HEK293 (cell line): ENCODE data around the gene NATD1.

Source experiments
- CTCF ChIA-PET: fragments of 350-600 bp; formaldehyde crosslinking; extraction: SDS; loops from one replicate; lab custom pipeline; 2021; ENCODE audit warnings: antibody characterized with exemption; lab: Yijun Ruan, JAX
- POLR2A ChIA-PET: fragments of 300-600 bp; formaldehyde crosslinking; extraction: SDS; loops from one replicate; lab custom pipeline; 2020; ENCODE audit warnings: antibody characterized with exemption, inconsistent platforms; lab: Yijun Ruan, JAX
- H3K27ac ChIP-seq: fragments of 200-500 bp; sonication (Bioruptor generic); 2 replicates; pipeline ENCODE4 v1.5.1; 2014; ENCODE audit warnings: low read depth, low read length, control low read depth, inconsistent platforms; ENCODE audit errors: extremely low read depth
- H3K36me3 ChIP-seq, 2 experiments: fragments of 200-500 bp in 1 of 2; sonication (Bioruptor generic) in 1 of 2; 1 replicate in 1 of 2; 2 replicates in 1 of 2; pipeline ENCODE4 v1.5.1; 2014 to 2017; ENCODE audit warnings: inconsistent platforms in 2 of 2, low read length in 2 of 2; ENCODE audit not compliant: control insufficient read depth in 2 of 2, insufficient read depth in 1 of 2
- H3K4me1 ChIP-seq: fragments of 200-500 bp; sonication (Bioruptor generic); 2 replicates; pipeline ENCODE4 v1.5.1; 2014; ENCODE audit warnings: mild to moderate bottlenecking, low read length, inconsistent platforms; ENCODE audit not compliant: control insufficient read depth, insufficient read depth
- H3K4me3 ChIP-seq: 2 replicates; pipeline ENCODE4 v1.5.1; 2011; ENCODE audit warnings: low read depth, mild to moderate bottlenecking, control low read depth, low read length, moderate library complexity
- H3K9me3 ChIP-seq: fragments of 200-500 bp; sonication (Bioruptor generic); 2 replicates; pipeline ENCODE4 v1.5.1; 2014; ENCODE audit warnings: low read depth, low read length, inconsistent platforms; ENCODE audit not compliant: control insufficient read depth, insufficient read depth
- BCL11A ChIP-seq: fragments of 450-650 bp; formaldehyde crosslinking; IDR thresholded peaks from 2 replicates; pipeline ENCODE4 v1.5.1; 2016; ENCODE audit warnings: low read depth, missing biosample characterization, missing genetic modification characterization
- ELK4 ChIP-seq: IDR thresholded peaks from 2 replicates; pipeline ENCODE4 v1.6.1; 2011; ENCODE audit warnings: mild to moderate bottlenecking, low read depth, low read length, borderline replicate concordance
- GLI4 ChIP-seq: fragments of 450-650 bp; formaldehyde crosslinking; IDR thresholded peaks from 2 replicates; pipeline ENCODE4 v1.5.1; 2016; ENCODE audit warnings: missing biosample characterization, missing genetic modification characterization
- MEIS1 ChIP-seq: sonication (generic); formaldehyde crosslinking; IDR thresholded peaks from 2 replicates; pipeline ENCODE4 v1.8.1; 2022; ENCODE audit warnings: missing genetic modification reagents, mild to moderate bottlenecking, borderline replicate concordance
- MYNN ChIP-seq: fragments of 450-650 bp; formaldehyde crosslinking; IDR thresholded peaks from 2 replicates; pipeline ENCODE4 v1.5.1; 2016; ENCODE audit warnings: missing biosample characterization, missing genetic modification characterization, borderline replicate concordance
- MZF1 ChIP-seq: fragments of 450-650 bp; formaldehyde crosslinking; IDR thresholded peaks from 2 replicates; pipeline ENCODE4 v1.5.1; 2017; ENCODE audit warnings: missing biosample characterization, missing genetic modification characterization, borderline replicate concordance
- RBAK ChIP-seq: fragments of 450-650 bp; formaldehyde crosslinking; IDR thresholded peaks from 2 replicates; pipeline ENCODE4 v1.5.1; 2016; ENCODE audit warnings: missing biosample characterization, missing genetic modification characterization
- ZBTB17 ChIP-seq: fragments of 450-650 bp; formaldehyde crosslinking; IDR thresholded peaks from 2 replicates; pipeline ENCODE4 v1.5.1; 2016; ENCODE audit warnings: missing biosample characterization, missing genetic modification characterization
- ZBTB48 ChIP-seq: fragments of 450-650 bp; formaldehyde crosslinking; IDR thresholded peaks from 2 replicates; pipeline ENCODE4 v1.5.1; 2016; ENCODE audit warnings: missing biosample characterization, missing genetic modification characterization
- ZEB2 ChIP-seq: fragments of 450-650 bp; formaldehyde crosslinking; IDR thresholded peaks from 2 replicates; pipeline ENCODE4 v1.5.1; 2016; ENCODE audit warnings: missing biosample characterization, missing genetic modification characterization
- ZFP69B ChIP-seq: fragments of 450-650 bp; formaldehyde crosslinking; IDR thresholded peaks from 2 replicates; pipeline ENCODE4 v1.5.1; 2016; ENCODE audit warnings: missing biosample characterization, missing genetic modification characterization
- ZNF10 ChIP-seq: fragments of 450-650 bp; formaldehyde crosslinking; IDR thresholded peaks from 2 replicates; pipeline ENCODE4 v1.5.1; 2017; ENCODE audit warnings: missing biosample characterization, missing genetic modification characterization
- ZNF133 ChIP-seq: fragments of 450-650 bp; formaldehyde crosslinking; IDR thresholded peaks from 2 replicates; pipeline ENCODE4 v1.5.1; 2016; ENCODE audit warnings: missing biosample characterization, missing genetic modification characterization
- ZNF148 ChIP-seq: fragments of 450-650 bp; formaldehyde crosslinking; IDR thresholded peaks from 2 replicates; pipeline ENCODE4 v1.5.0; 2017; ENCODE audit warnings: missing biosample characterization, missing genetic modification characterization, borderline replicate concordance
- ZNF184 ChIP-seq: fragments of 450-650 bp; IDR thresholded peaks from 2 replicates; pipeline ENCODE4 v1.5.1; 2018; ENCODE audit warnings: missing biosample characterization, mild to moderate bottlenecking, missing genetic modification characterization
- ZNF292 ChIP-seq: fragments of 450-650 bp; formaldehyde crosslinking; IDR thresholded peaks from 2 replicates; pipeline ENCODE4 v1.5.1; 2016; ENCODE audit warnings: low read depth, missing biosample characterization, missing genetic modification characterization, borderline replicate concordance
- ZNF488 ChIP-seq: fragments of 450-650 bp; formaldehyde crosslinking; IDR thresholded peaks from 2 replicates; pipeline ENCODE4 v1.5.1; 2016; ENCODE audit warnings: missing biosample characterization, missing genetic modification characterization
- ZNF521 ChIP-seq: fragments of 450-650 bp; formaldehyde crosslinking; IDR thresholded peaks from 2 replicates; pipeline ENCODE4 v1.5.1; 2017; ENCODE audit warnings: missing biosample characterization, mild to moderate bottlenecking, missing genetic modification characterization
- ZNF624 ChIP-seq: fragments of 450-650 bp; formaldehyde crosslinking; IDR thresholded peaks from 2 replicates; pipeline ENCODE4 v1.5.1; 2017; ENCODE audit warnings: missing biosample characterization, missing genetic modification characterization
- ZNF654 ChIP-seq: fragments of 450-650 bp; formaldehyde crosslinking; IDR thresholded peaks from 2 replicates; pipeline ENCODE4 v1.5.1; 2016; ENCODE audit warnings: low read depth, missing biosample characterization, missing genetic modification characterization
- ZNF677 ChIP-seq: fragments of 450-650 bp; IDR thresholded peaks from 2 replicates; pipeline ENCODE4 v1.5.0; 2018; ENCODE audit warnings: missing biosample characterization, mild to moderate bottlenecking, missing genetic modification characterization, moderate library complexity
- ZNF792 ChIP-seq: fragments of 450-650 bp; formaldehyde crosslinking; IDR thresholded peaks from 2 replicates; pipeline ENCODE4 v1.5.1; 2016; ENCODE audit warnings: missing biosample characterization, missing genetic modification characterization
- ZXDB ChIP-seq: fragments of 450-650 bp; formaldehyde crosslinking; IDR thresholded peaks from 2 replicates; pipeline ENCODE4 v1.5.1; 2016; ENCODE audit warnings: missing biosample characterization, missing genetic modification characterization
- TF ChIP-seq, protein P1 (sequence below): fragments of 450-650 bp; formaldehyde crosslinking; IDR thresholded peaks from 2 replicates; pipeline ENCODE4 v1.5.1; 2016; ENCODE audit warnings: missing biosample characterization, missing genetic modification characterization
- TF ChIP-seq, protein P2 (sequence below): fragments of 450-650 bp; formaldehyde crosslinking; IDR thresholded peaks from 2 replicates; pipeline ENCODE4 v1.5.1; 2016; ENCODE audit warnings: missing biosample characterization, missing genetic modification characterization, borderline replicate concordance
- TF ChIP-seq, protein P3 (sequence below): fragments of 450-650 bp; formaldehyde crosslinking; IDR thresholded peaks from 2 replicates; pipeline ENCODE4 v1.5.1; 2016; ENCODE audit warnings: missing biosample characterization, missing genetic modification characterization

Gene NATD1

GRCh38 chr17:21218101-21218500, 35.1 kb downstream of the NATD1 start:
- ChIA-PET CTCF (no interaction called here), POLR2A (no interaction called here)
- H3K9me3 ChIP-seq: no peaks in the 10 kb centered on the region
- H3K27ac ChIP-seq: no peak overlapping the region
- H3K4me3 ChIP-seq: no peak overlapping the region
- H3K36me3 ChIP-seq: peaks cover 0 to 26% of the 10 kb centered on the region in 2 experiments
- no peaks in the 10 kb centered on the region for H3K4me1 ChIP-seq
- TF ChIP-seq ZNF677 (tag by site-specific recombination): no peak
- TF ChIP-seq ZNF133 (tag by site-specific recombination): peak; percentile 50; the same call in 1 of the 2 replicates
- TF ChIP-seq, protein P1, sequence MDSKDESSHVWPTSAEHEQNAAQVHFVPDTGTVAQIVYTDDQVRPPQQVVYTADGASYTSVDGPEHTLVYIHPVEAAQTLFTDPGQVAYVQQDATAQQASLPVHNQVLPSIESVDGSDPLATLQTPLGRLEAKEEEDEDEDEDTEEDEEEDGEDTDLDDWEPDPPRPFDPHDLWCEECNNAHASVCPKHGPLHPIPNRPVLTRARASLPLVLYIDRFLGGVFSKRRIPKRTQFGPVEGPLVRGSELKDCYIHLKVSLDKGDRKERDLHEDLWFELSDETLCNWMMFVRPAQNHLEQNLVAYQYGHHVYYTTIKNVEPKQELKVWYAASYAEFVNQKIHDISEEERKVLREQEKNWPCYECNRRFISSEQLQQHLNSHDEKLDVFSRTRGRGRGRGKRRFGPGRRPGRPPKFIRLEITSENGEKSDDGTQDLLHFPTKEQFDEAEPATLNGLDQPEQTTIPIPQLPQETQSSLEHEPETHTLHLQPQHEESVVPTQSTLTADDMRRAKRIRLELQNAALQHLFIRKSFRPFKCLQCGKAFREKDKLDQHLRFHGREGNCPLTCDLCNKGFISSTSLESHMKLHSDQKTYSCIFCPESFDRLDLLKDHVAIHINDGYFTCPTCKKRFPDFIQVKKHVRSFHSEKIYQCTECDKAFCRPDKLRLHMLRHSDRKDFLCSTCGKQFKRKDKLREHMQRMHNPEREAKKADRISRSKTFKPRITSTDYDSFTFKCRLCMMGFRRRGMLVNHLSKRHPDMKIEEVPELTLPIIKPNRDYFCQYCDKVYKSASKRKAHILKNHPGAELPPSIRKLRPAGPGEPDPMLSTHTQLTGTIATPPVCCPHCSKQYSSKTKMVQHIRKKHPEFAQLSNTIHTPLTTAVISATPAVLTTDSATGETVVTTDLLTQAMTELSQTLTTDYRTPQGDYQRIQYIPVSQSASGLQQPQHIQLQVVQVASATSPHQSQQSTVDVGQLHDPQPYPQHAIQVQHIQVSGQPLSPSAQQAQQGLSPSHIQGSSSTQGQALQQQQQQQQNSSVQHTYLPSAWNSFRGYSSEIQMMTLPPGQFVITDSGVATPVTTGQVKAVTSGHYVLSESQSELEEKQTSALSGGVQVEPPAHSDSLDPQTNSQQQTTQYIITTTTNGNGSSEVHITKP (tag by site-specific recombination): peak; percentile 78
- no peak for TF ChIP-seq ELK4
- TF ChIP-seq ZBTB17: peak; percentile 89
- TF ChIP-seq ZBTB48 (tag by site-specific recombination): no peak
- TF ChIP-seq BCL11A (tag by site-specific recombination): no peak
- no peak for TF ChIP-seq ZNF10
- TF ChIP-seq, protein P2, sequence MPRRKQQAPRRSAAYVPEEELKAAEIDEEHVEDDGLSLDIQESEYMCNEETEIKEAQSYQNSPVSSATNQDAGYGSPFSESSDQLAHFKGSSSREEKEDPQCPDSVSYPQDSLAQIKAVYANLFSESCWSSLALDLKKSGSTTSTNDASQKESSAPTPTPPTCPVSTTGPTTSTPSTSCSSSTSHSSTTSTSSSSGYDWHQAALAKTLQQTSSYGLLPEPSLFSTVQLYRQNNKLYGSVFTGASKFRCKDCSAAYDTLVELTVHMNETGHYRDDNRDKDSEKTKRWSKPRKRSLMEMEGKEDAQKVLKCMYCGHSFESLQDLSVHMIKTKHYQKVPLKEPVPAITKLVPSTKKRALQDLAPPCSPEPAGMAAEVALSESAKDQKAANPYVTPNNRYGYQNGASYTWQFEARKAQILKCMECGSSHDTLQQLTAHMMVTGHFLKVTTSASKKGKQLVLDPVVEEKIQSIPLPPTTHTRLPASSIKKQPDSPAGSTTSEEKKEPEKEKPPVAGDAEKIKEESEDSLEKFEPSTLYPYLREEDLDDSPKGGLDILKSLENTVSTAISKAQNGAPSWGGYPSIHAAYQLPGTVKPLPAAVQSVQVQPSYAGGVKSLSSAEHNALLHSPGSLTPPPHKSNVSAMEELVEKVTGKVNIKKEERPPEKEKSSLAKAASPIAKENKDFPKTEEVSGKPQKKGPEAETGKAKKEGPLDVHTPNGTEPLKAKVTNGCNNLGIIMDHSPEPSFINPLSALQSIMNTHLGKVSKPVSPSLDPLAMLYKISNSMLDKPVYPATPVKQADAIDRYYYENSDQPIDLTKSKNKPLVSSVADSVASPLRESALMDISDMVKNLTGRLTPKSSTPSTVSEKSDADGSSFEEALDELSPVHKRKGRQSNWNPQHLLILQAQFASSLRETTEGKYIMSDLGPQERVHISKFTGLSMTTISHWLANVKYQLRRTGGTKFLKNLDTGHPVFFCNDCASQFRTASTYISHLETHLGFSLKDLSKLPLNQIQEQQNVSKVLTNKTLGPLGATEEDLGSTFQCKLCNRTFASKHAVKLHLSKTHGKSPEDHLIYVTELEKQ (tag by site-specific recombination): no peak
- TF ChIP-seq ZFP69B (tag by site-specific recombination): no peak
- no peak for TF ChIP-seq MZF1
- TF ChIP-seq, protein P3, sequence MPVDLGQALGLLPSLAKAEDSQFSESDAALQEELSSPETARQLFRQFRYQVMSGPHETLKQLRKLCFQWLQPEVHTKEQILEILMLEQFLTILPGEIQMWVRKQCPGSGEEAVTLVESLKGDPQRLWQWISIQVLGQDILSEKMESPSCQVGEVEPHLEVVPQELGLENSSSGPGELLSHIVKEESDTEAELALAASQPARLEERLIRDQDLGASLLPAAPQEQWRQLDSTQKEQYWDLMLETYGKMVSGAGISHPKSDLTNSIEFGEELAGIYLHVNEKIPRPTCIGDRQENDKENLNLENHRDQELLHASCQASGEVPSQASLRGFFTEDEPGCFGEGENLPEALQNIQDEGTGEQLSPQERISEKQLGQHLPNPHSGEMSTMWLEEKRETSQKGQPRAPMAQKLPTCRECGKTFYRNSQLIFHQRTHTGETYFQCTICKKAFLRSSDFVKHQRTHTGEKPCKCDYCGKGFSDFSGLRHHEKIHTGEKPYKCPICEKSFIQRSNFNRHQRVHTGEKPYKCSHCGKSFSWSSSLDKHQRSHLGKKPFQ: no peak
- no peak for TF ChIP-seq ZNF521 (tag by site-specific recombination)
- no peak for TF ChIP-seq ZNF792 (tag by site-specific recombination)
- TF ChIP-seq ZXDB (tag by site-specific recombination): no peak
- no peak for TF ChIP-seq ZNF292 (tag by site-specific recombination)
- TF ChIP-seq GLI4 (tag by site-specific recombination): no peak
- TF ChIP-seq RBAK (tag by site-specific recombination): no peak
- TF ChIP-seq MYNN (tag by site-specific recombination): no peak
- TF ChIP-seq ZEB2 (tag by site-specific recombination): no peak
- TF ChIP-seq ZNF488 (tag by site-specific recombination): no peak
- no peak for TF ChIP-seq ZNF148
- no peak for TF ChIP-seq ZNF184
- TF ChIP-seq ZNF624 (tag by site-specific recombination): no peak
- TF ChIP-seq ZNF654 (tag by site-specific recombination): no peak
- TF ChIP-seq MEIS1: no peak
